Measurements from ENCODE around the gene DBH.

DBH gene

DNA sequence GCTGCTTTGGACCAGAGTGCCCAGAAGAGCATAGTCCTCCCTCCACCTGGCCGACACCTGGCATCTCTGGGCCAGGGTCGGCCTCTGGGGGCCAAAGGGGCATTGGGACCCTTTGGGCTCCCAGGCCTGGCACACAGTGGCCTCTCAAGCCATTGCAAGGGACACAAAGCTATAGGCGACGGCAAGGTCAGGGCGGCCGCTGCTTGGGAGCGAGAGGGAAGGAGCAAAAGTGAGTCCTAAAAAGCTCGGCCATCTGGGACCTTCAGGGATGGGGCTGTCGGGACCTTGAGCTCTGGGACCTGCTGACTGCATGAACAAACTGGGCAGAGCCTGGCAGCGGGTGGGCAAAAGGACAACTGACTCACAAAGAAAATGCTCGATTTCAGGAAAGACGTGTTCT lies 13.9 kb downstream of the DBH start:
- TF ChIP-seq, protein P1, sequence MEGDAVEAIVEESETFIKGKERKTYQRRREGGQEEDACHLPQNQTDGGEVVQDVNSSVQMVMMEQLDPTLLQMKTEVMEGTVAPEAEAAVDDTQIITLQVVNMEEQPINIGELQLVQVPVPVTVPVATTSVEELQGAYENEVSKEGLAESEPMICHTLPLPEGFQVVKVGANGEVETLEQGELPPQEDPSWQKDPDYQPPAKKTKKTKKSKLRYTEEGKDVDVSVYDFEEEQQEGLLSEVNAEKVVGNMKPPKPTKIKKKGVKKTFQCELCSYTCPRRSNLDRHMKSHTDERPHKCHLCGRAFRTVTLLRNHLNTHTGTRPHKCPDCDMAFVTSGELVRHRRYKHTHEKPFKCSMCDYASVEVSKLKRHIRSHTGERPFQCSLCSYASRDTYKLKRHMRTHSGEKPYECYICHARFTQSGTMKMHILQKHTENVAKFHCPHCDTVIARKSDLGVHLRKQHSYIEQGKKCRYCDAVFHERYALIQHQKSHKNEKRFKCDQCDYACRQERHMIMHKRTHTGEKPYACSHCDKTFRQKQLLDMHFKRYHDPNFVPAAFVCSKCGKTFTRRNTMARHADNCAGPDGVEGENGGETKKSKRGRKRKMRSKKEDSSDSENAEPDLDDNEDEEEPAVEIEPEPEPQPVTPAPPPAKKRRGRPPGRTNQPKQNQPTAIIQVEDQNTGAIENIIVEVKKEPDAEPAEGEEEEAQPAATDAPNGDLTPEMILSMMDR (IDR thresholded peaks at IDR 0.05; ENCODE audit: low read depth, low read length, missing control alignments): no peak
- in situ Hi-C loops (cut with HindIII; ENCODE audit: low sequenced_read_pairs): no loop called here
- no peak for DNase-seq (ENCODE audit: low read depth)
- H3K4me3 ChIP-seq (ENCODE audit: low read depth, low read length): no peak overlapping the region

DNA sequence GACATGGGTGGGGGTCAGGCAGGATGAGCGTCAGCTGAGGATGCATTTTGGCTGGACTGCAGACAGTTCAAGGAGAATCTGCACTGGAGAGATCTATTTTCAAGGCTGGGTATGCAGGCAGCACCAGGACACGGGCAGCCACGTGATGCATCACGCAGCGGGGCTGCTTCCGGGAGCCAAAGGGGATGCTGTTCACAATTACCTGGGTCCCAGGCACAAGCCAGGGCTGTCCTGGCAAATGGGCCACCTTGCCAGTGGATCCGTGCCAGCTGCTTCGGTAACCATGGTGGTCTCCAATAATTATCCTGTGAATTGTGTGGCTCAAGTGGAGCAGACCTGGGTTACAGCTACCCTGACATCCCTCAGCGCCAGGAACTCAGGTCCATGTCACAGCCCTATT lies 17.5 kb downstream of the DBH start:
- in situ Hi-C loops (cut with HindIII; ENCODE audit: low sequenced_read_pairs): no loop called here
- TF ChIP-seq, protein P1 (IDR thresholded peaks at IDR 0.05; ENCODE audit: low read depth, low read length, missing control alignments): no peak
- DNase-seq (ENCODE audit: low read depth): no peak

DNA sequence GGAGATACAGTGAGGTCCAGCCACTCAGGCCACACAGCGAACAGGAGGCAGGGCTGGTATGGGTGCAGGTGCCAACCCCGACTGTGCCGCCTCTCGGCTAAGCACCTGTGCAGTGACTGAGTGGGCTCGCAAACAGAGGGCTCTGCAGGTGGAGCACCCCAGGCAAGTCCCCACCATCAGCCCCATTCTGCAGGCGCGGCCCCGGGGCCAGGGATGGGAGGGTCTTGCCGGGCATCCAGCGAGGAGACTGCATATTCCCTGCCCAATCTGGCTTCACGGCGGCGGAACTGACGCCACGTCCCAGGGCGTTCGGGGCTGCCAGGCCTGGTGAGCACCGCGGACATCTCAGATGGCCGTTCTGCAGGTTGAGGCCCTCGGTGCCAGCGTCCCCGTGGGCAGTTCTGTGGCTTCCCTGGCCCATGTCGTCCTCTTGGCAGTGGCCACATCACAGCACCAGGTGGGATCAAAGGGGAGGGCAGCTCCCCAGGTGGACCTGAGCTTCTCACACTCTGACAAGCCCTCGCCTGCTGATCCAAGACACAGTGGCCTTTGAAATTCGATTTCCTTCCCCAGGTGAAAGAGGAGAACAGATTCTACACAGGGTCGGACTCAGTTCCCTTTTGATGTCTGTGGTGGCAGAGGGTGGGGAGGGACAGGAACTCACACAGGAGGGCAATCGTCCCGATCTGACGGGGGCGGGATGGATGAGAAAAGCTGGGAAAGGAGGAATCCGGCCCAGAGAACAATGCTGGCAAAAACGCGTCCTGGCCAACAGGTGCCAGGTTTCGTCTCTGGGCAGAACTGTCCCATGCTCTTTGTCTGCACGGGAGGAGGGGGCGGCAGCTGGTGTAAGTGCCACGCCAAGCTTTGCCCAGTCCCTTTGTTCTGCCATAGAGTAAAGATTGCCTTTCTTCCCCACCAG lies 18.8 kb downstream of the DBH start:
- TF ChIP-seq, protein P1 (IDR thresholded peaks at IDR 0.05; ENCODE audit: low read depth, low read length, missing control alignments): no peak
- in situ Hi-C loops (cut with HindIII; ENCODE audit: low sequenced_read_pairs): no loop called here
- DNase-seq (ENCODE audit: low read depth): no peak
- no peak overlapping the region for H3K4me3 ChIP-seq (ENCODE audit: low read depth, low read length)

More for the DNA sequence above, 17.5 kb downstream of the DBH start:
- no peak overlapping the region for H3K4me3 ChIP-seq (ENCODE audit: low read depth, low read length)

DNA sequence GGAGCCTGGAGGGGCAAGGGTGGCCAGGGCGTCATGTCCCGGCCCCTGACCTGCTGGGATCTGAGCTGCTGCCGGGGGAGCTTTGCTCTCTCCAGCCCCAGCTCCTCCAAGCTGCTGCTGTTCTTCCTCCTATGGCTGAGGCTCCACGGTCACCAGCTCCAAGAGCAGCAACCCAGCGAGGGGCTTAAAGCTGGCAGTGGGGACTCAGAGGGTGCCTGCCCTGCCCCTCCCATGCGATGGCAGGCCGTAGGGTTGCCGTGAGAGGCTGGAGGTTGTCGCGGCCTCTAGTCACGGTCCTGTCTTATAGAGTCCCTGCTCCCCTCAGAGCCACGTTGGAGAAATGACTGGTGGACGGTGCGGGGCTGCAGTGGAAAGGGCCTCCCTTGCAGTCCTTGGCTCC lies 19.5 kb downstream of the DBH start:
- DNase-seq (ENCODE audit: low read depth): no peak
- TF ChIP-seq, protein P1 (IDR thresholded peaks at IDR 0.05; ENCODE audit: low read depth, low read length, missing control alignments): no peak
- no peak overlapping the region for H3K4me3 ChIP-seq (ENCODE audit: low read depth, low read length)
- in situ Hi-C loops (cut with HindIII; ENCODE audit: low sequenced_read_pairs): no loop called here

DNA sequence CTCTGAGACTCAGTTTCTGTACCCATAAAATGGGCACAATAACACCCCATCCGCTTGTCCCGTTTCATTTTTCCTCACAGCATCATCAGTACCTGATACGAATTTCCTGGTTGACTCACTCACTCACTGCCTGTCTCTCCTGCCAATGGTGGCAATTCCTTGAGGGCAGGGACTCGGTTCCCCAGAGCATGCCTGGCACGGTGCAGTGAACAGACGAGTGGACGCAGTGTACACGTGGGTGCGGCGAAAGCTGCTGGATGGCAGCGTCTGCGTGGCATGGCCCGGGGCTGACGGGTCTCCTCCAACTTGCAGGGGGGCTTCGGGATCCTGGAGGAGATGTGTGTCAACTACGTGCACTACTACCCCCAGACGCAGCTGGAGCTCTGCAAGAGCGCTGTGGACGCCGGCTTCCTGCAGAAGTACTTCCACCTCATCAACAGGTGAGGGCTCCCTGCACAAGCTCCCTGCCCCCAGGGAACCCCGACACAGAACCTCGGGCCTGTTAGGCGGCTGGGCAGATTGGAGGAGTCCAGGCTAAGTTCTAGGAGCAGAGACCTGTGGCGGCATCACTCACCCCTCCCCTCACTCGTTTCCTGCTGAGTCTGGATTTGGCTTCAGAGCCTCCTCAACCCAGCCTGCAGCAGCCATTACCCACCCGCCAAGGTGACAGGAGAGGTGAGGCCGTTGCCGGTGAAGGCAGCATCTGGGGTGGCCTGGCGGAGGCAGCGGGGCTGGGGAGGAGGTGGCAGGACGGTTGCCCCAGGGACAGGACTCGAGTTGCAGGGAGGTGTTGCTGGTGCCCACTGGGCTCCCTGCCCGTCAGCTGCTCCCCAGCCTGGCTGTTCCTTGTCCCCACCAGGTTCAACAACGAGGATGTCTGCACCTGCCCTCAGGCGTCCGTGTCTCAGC lies 20.3 kb downstream of the DBH start:
- H3K4me3 ChIP-seq (ENCODE audit: low read depth, low read length): no peak overlapping the region
- TF ChIP-seq, protein P1 (IDR thresholded peaks at IDR 0.05; ENCODE audit: low read depth, low read length, missing control alignments): no peak
- in situ Hi-C loops (cut with HindIII; ENCODE audit: low sequenced_read_pairs): no loop called here
- DNase-seq (ENCODE audit: low read depth): no peak

DNA sequence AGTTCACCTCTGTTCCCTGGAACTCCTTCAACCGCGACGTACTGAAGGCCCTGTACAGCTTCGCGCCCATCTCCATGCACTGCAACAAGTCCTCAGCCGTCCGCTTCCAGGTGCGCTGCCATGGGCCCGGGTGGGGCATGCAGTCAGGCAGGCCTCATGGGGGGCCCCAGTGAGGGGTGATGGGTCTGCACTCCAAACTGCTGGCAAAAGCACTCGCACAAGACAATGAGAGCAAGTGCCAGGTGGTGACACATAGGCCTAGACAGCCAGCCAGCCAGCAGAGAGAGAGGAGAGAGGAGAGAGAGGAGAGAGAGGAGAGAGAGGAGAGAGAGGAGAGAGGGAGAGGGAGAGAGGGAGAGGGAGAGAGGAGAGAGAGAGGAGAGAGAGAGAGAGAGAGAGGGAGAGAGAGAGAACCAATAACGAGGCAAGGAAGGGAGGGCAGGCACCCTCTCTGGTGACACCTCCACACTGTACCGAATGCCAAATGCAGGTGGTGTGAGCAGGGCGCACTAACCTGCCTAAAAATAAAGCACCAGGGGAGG lies 21.0 kb downstream of the DBH start:
- TF ChIP-seq, protein P1 (IDR thresholded peaks at IDR 0.05; ENCODE audit: low read depth, low read length, missing control alignments): no peak
- in situ Hi-C loops (cut with HindIII; ENCODE audit: low sequenced_read_pairs): no loop called here
- H3K4me3 ChIP-seq (ENCODE audit: low read depth, low read length): no peak overlapping the region
- no peak for DNase-seq (ENCODE audit: low read depth)

Data from astrocyte of the cerebellum (primary cell).